GM12878 (cell line): ENCODE results near the gene THSD4.

Source experiments
- BCL3 ChIP-seq: IDR thresholded peaks from 2 replicates; pipeline ENCODE4 v1.6.1; 2011; ENCODE audit warnings: borderline replicate concordance, low read depth, mild to moderate bottlenecking, moderate library complexity, low read length; ENCODE audit not compliant: insufficient read depth, poor library complexity, severe bottlenecking
- CBX5 ChIP-seq: sonication (generic); IDR thresholded peaks from 2 replicates; pipeline ENCODE4 v1.6.1; 2016; ENCODE audit warnings: low read depth, moderate library complexity, mild to moderate bottlenecking, inconsistent platforms
- CREM ChIP-seq: IDR thresholded peaks from 2 replicates; pipeline ENCODE4 v1.6.1; 2014; ENCODE audit warnings: antibody characterized with exemption, low read depth
- CTCF ChIP-seq, 3 experiments: IDR thresholded peaks in 2 of 3; conservative IDR thresholded peaks in 1 of 3; 2 replicates each; pipeline ENCODE4 v1.5.1; 2011; ENCODE audit warnings: low read depth in 3 of 3, low read length in 3 of 3, mild to moderate bottlenecking in 3 of 3, control low read depth in 2 of 3, moderate library complexity in 2 of 3, inconsistent platforms in 1 of 3, mixed read lengths in 1 of 3; ENCODE audit not compliant: control insufficient read depth in 2 of 3, insufficient read depth in 1 of 3; ENCODE audit errors: extremely low read depth in 1 of 3
- FOS ChIP-seq: IDR thresholded peaks from 3 replicates; pipeline ENCODE4 v1.6.1; 2011; ENCODE audit warnings: borderline replicate concordance; ENCODE audit not compliant: insufficient read length; ENCODE audit errors: extremely low read depth
- KDM1A ChIP-seq: fragments of 200-600 bp; sonication (generic); IDR thresholded peaks from 2 replicates; pipeline ENCODE4 v1.6.1; 2016; ENCODE audit warnings: borderline replicate concordance
- MAX ChIP-seq: IDR thresholded peaks from 2 replicates; pipeline ENCODE4 v1.6.1; 2012; ENCODE audit warnings: low read depth, low read length, improper control_type of control experiment
- MXI1 ChIP-seq: fragments of 150-350 bp; IDR thresholded peaks from 2 replicates; pipeline ENCODE4 v1.6.1; 2011; ENCODE audit warnings: low read depth, mild to moderate bottlenecking, inconsistent platforms, low read length, improper control_type of control experiment
- NFYA ChIP-seq: IDR thresholded peaks from 2 replicates; pipeline ENCODE4 v1.6.1; 2011; ENCODE audit warnings: low read depth, mild to moderate bottlenecking, low read length, improper control_type of control experiment, borderline replicate concordance
- SUPT20H ChIP-seq: IDR thresholded peaks from 2 replicates; pipeline ENCODE4 v1.6.1; 2011; ENCODE audit warnings: low read depth, mild to moderate bottlenecking, low read length, moderate library complexity, borderline replicate concordance; ENCODE audit not compliant: control insufficient read depth
- YY1 ChIP-seq: IDR thresholded peaks from 2 replicates; pipeline ENCODE4 v1.6.1; 2011; ENCODE audit warnings: low read depth, mild to moderate bottlenecking, low read length
- ZNF592 ChIP-seq: fragments of 450-650 bp; IDR thresholded peaks from 2 replicates; pipeline ENCODE4 v1.6.1; 2017; ENCODE audit warnings: mild to moderate bottlenecking, moderate library complexity

- TF ChIP-seq KDM1A = no peak
- TF ChIP-seq CREM = no peak
- no peak for TF ChIP-seq MAX
- no peak for TF ChIP-seq SUPT20H
- no peak for TF ChIP-seq ZNF592
- TF ChIP-seq YY1 = no peak
- no peak for TF ChIP-seq FOS
- no peak for TF ChIP-seq CBX5
- TF ChIP-seq CTCF (IDR thresholded peaks at IDR 0.05 in 2 of 3, conservative IDR thresholded peaks at IDR 0.05 in 1 of 3; ENCODE audit: control insufficient read depth in 2 of 3, extremely low read depth in 1 of 3, insufficient read depth in 1 of 3, low read depth in 3 of 3, low read length in 3 of 3) = no peak
- no peak for TF ChIP-seq MXI1
- no peak for TF ChIP-seq BCL3
- TF ChIP-seq NFYA = no peak
These were observed 178.5 kb downstream of the THSD4 start for GRCh38 chr15:71293723-71294122.
